A549 (cell line): Measurements from ENCODE around the gene TVP23C. TPM values are rescaled to one million over a fixed set of nuclear protein-coding genes. Genes with fewer than 3 reads are reported as not detected.
"Not testable (repeated sequence)": the region's sequence is repeated elsewhere in the genome, so short reads cannot be mapped to it uniquely, and the experiment has no call there.

Experiments used
- ATAC-seq, 2 experiments: fragments of 200-7000 bp in 1 of 2; fragments of >200 bp in 1 of 2; cut with Nextera tagmentation in 1 of 2; cut with Tn5 transposase in 1 of 2; 3 replicates each; pipeline versions ENCODE4 v1.8.0 to v1.9.1; 2018 to 2020; ENCODE audit warnings: mild to moderate bottlenecking in 1 of 2, moderate library complexity in 1 of 2
- CTCF ChIA-PET: fragments of 300-600 bp; sonication (Branson Sonifier 250); formaldehyde crosslinking; extraction: SDS; loops from one replicate; lab custom pipeline; 2021; ENCODE audit warnings: antibody characterized with exemption, inconsistent platforms; lab: Yijun Ruan, JAX
- POLR2A ChIA-PET: fragments of 350-600 bp; formaldehyde crosslinking; extraction: SDS; loops from one replicate; lab custom pipeline; 2021; ENCODE audit warnings: antibody characterized with exemption, inconsistent platforms; lab: Yijun Ruan, JAX
- DNase-seq, 2 experiments: peaks; one replicate each; pipeline versions ENCODE4 v3.0.0 to v3.0.0-alpha.2; 2011 to 2016; ENCODE audit warnings: low read depth in 1 of 2, low spot score in 1 of 2
- FAIRE-seq: peaks from 2 replicates; lab custom pipeline; 2011; peaks lifted over from hg19 to GRCh38; lab: Jason Lieb, UNC
- H3K27ac ChIP-seq, 2 experiments: fragments of >200 bp; sonication (Bioruptor Twin); formaldehyde crosslinking; 3 replicates each; pipeline ENCODE4 v1.5.1; 2016 to 2017
- H3K4me1 ChIP-seq: fragments of >200 bp; sonication (Bioruptor Twin); formaldehyde crosslinking; 3 replicates; pipeline ENCODE4 v1.6.1; 2016
- H3K4me2 ChIP-seq: fragments of >200 bp; sonication (Bioruptor Twin); formaldehyde crosslinking; 3 replicates; pipeline ENCODE4 v1.6.1; 2016
- H3K4me3 ChIP-seq: fragments of >200 bp; sonication (Bioruptor Twin); formaldehyde crosslinking; 3 replicates; pipeline ENCODE4 v1.5.1; 2016
- H3K9me3 ChIP-seq: fragments of >200 bp; sonication (Bioruptor Twin); formaldehyde crosslinking; 3 replicates; pipeline ENCODE4 v1.6.1; 2016
- CHD4 ChIP-seq: fragments of 200-600 bp; sonication (generic); IDR thresholded peaks from 2 replicates; pipeline ENCODE4 v1.6.1; 2016; ENCODE audit warnings: antibody characterized with exemption, mild to moderate bottlenecking, borderline replicate concordance
- KDM5A ChIP-seq: fragments of 200-600 bp; sonication (generic); IDR thresholded peaks from 2 replicates; pipeline ENCODE4 v1.6.1; 2016; ENCODE audit warnings: antibody characterized with exemption, mild to moderate bottlenecking
- RAD21 ChIP-seq, 2 experiments: fragments of >200 bp in 1 of 2; sonication (Bioruptor Twin) in 1 of 2; formaldehyde crosslinking in 1 of 2; IDR thresholded peaks in 1 of 2; conservative IDR thresholded peaks in 1 of 2; 2 replicates in 1 of 2; 3 replicates in 1 of 2; pipeline ENCODE4 v1.6.1; 2012 to 2018; ENCODE audit warnings: inconsistent platforms in 1 of 2
- RFX5 ChIP-seq: fragments of 450-650 bp; IDR thresholded peaks from 2 replicates; pipeline ENCODE4 v1.7.1; 2014; ENCODE audit warnings: antibody characterized with exemption, mild to moderate bottlenecking, moderate library complexity
- SMC3 ChIP-seq: fragments of >200 bp; sonication (Bioruptor Twin); formaldehyde crosslinking; IDR thresholded peaks from 3 replicates; pipeline ENCODE4 v1.6.1; 2018; ENCODE audit warnings: inconsistent platforms
- SREBF2 ChIP-seq: fragments of 450-650 bp; IDR thresholded peaks from 2 replicates; pipeline ENCODE4 v1.6.1; 2014; ENCODE audit warnings: mild to moderate bottlenecking, moderate library complexity
- ZFP36 ChIP-seq: fragments of 450-650 bp; IDR thresholded peaks from 2 replicates; pipeline ENCODE4 v1.6.1; 2014; ENCODE audit warnings: borderline replicate concordance; ENCODE audit not compliant: partially characterized antibody
- WGBS: methylation state at CpG from one replicate; pipeline ENCODE4 v1.1.6; 2017; ENCODE audit errors: missing lambda C conversion rate; 5-methylcytosine and 5-hydroxymethylcytosine counted together
- polyA plus RNA-seq, 4 experiments: library from polyadenylated mRNA; depleted of rRNA in 3 of 4; stranded (reverse); fragments of >200 nt; fragmentation: RNase III in 1 of 4; extraction: RNeasy Plus Mini Kit Qiagen cat#74134 plus additional on column Dnase treatment in 1 of 4; gene quantifications; 2 replicates in 3 of 4; 3 replicates in 1 of 4; pipeline ENCODE4 v1.2.3, GENCODE V29; 2011 to 2017
- TF ChIP-seq, protein P1 (sequence below): fragments of >200 bp; sonication (Bioruptor Twin); formaldehyde crosslinking; IDR thresholded peaks from 3 replicates; pipeline ENCODE4 v1.5.1; 2016
- TF ChIP-seq, protein P2 (sequence below): fragments of 200-600 bp; sonication (generic); IDR thresholded peaks from 2 replicates; pipeline ENCODE4 v1.6.1; 2016; ENCODE audit warnings: antibody characterized with exemption, mild to moderate bottlenecking, moderate library complexity
- TF ChIP-seq, protein P3 (sequence below): fragments of 450-650 bp; IDR thresholded peaks from 2 replicates; pipeline ENCODE4 v1.6.1; 2014; ENCODE audit warnings: antibody characterized with exemption
- TF ChIP-seq, protein P4 (sequence below): fragments of 150-350 bp; IDR thresholded peaks from 2 replicates; pipeline ENCODE4 v1.6.1; 2014; ENCODE audit warnings: low read depth, mild to moderate bottlenecking, low read length

The TVP23C gene
- polyA plus RNA-seq, 2 of the 4 experiments (the other 2 are of a cell fraction), result 19.9 to 22.7 TPM

DNA sequence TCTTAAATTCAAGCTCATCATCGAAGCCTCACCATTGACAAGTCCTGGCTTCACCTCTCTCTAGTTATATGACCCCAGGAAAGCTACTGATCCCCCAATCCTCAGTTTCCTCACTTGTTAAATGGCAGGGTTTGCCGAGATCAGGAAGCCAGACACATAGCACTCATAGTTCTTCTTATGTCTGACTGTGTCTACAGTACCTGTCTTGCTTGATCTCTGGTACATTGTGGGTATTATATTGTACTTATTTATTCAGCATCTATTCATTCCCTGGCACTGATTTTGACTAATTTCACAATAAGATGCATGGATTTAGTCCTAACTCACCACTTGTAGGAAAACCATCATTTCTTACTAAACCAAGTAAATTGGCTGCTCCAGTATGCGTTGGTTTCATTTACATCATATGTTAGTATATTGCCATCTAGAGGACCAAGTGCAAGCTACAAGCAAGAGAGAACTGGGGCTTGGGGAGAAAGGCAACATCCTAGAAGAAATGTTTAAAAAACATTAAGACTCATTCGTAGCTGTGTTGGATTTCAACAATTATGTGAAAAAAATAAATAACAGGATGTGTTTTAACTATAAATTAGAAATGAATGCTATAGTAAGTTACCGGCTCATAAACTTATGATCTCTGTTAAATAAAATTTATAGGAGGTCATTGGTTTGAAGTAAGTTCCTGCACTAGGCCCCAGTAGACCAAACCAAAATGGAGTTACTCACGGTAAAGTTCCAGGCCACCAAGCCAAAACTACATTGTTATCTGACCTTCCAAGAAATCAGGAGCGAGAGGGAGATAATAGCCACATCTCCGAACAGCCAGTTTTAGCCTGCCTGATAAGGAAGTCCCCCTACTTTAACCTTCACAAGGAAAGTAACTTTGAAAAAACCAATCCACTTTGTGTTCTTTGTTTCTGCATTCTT is 36.7 kb downstream of the TVP23C start:
- TF ChIP-seq, protein P1, sequence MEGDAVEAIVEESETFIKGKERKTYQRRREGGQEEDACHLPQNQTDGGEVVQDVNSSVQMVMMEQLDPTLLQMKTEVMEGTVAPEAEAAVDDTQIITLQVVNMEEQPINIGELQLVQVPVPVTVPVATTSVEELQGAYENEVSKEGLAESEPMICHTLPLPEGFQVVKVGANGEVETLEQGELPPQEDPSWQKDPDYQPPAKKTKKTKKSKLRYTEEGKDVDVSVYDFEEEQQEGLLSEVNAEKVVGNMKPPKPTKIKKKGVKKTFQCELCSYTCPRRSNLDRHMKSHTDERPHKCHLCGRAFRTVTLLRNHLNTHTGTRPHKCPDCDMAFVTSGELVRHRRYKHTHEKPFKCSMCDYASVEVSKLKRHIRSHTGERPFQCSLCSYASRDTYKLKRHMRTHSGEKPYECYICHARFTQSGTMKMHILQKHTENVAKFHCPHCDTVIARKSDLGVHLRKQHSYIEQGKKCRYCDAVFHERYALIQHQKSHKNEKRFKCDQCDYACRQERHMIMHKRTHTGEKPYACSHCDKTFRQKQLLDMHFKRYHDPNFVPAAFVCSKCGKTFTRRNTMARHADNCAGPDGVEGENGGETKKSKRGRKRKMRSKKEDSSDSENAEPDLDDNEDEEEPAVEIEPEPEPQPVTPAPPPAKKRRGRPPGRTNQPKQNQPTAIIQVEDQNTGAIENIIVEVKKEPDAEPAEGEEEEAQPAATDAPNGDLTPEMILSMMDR, result peak; percentile 70
- peak; percentile 53 for TF ChIP-seq SMC3
- TF ChIP-seq RAD21 (conservative IDR thresholded peaks at IDR 0.05 in 1 of 2, IDR thresholded peaks at IDR 0.05 in 1 of 2), result peak; percentile 67 to 72
- FAIRE-seq (peak; percentile 98), ATAC-seq (peak; percentile 85 to 93), DNase-seq (peak; percentile 3 to 77)
- CTCF ChIA-PET, result interaction anchor here (0.7 to 1.2 kb wide), 11 partner anchors 8 to 296 kb away, joined by 3 to 8 read pairs (median 4); no protein-coding TSS in a partner anchor
- H3K27ac ChIP-seq, H3K4me3 ChIP-seq, POLR2A ChIA-PET, H3K9me3 ChIP-seq, H3K4me1 ChIP-seq, H3K4me2 ChIP-seq: not testable (repeated sequence)
- 37% methylated on average over 7 of the region's 8 CpGs for WGBS

DNA sequence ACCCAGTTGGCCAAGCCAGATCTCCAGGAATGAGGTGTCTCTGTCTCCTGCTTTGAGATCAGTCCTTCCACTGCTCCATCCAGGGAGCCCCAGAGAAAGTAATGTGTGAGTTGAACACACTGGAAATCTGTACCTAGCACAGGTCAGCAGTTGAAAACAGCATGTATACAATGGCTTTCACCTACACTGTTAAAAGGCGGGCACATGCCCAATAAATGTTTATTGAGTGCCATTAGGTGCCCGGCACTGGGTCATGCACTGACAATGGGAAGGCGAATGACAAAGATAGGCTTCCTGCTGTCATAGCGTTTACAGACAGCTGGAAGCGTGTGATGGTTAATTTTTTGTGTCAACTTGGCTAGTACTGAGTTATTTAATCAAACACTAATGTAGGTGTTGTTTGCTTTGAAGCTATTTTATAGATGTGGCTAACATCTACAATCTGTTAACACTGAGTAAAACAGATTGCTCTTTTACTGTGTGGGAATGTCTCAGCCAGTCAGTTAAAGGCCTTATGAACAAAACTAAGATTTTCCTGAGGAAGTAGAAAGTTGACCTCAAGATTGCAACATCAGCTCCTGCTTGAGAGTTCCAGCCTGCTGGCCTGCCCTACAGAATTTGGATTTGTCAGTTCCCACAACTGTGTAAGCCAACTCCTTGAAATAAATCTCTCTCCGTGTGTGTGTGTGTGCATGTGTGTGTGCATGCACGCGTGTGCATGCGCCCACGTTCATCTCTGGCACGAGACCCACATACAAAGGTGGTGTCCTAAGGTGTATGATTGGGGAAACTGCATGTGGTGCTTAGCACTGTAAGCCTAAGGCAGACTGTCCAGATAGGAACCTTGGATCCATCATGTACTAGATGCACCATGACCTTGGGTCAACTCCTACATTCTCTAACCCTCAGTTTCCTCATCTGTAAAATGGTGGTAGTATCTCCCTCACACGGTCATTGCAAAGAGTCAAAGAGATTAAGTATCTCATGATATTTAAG is 38.0 kb downstream of the TVP23C start:
- H3K4me2 ChIP-seq, POLR2A ChIA-PET, H3K9me3 ChIP-seq, H3K4me1 ChIP-seq, H3K4me3 ChIP-seq, H3K27ac ChIP-seq, ATAC-seq, DNase-seq: not testable (repeated sequence)
- CTCF ChIA-PET, result interaction anchor here (0.7 to 1.2 kb wide), 11 partner anchors 7 to 295 kb away, joined by 3 to 8 read pairs (median 3); no protein-coding TSS in a partner anchor
- WGBS, result 90% methylated on average over 12 of the region's 12 CpGs
- peak; percentile 49 for FAIRE-seq

DNA sequence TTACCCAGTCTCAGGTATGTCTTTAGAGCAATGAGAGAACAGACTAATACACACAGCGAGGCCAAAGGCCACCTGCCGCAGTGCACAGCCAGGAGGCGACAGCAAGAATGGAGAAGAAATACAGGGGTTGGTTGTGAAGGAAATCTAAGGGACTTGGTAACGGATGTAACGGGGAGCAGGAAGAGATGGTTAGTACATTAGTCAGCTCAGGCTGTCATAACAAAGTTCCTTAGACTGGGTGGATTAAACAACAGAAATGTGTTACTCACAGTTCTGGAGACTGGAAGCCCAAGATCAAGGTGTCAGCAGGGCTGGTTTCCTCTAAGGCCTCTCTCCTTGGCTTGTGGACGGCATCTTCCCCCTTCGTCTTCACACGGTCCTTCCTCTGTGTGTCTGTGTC is 47.1 kb downstream of the TVP23C start:
- DNase-seq, result no peak

More for the DNA sequence above, 47.1 kb downstream of the TVP23C start:
- Histone ChIP-seq H3K4me3 (no peak overlapping the region), H3K27ac (no peak overlapping the region), H3K9me3 (peaks cover 2% of the 10 kb centered on the region; the same call in 1 of the 3 replicates), H3K4me2 (no peak overlapping the region), H3K4me1 (no peaks in the 10 kb centered on the region)
- CTCF ChIA-PET, result interaction anchor here (2.3 kb wide), 1 partner anchor 13 kb away, joined by 18 read pairs; no protein-coding TSS in a partner anchor
- no peak for ATAC-seq
- 93% methylated on average over 8 of the region's 8 CpGs for whole genome bisulfite sequencing
- no peak for FAIRE-seq
- POLR2A ChIA-PET, result no interaction called here
- TF ChIP-seq, protein P2, sequence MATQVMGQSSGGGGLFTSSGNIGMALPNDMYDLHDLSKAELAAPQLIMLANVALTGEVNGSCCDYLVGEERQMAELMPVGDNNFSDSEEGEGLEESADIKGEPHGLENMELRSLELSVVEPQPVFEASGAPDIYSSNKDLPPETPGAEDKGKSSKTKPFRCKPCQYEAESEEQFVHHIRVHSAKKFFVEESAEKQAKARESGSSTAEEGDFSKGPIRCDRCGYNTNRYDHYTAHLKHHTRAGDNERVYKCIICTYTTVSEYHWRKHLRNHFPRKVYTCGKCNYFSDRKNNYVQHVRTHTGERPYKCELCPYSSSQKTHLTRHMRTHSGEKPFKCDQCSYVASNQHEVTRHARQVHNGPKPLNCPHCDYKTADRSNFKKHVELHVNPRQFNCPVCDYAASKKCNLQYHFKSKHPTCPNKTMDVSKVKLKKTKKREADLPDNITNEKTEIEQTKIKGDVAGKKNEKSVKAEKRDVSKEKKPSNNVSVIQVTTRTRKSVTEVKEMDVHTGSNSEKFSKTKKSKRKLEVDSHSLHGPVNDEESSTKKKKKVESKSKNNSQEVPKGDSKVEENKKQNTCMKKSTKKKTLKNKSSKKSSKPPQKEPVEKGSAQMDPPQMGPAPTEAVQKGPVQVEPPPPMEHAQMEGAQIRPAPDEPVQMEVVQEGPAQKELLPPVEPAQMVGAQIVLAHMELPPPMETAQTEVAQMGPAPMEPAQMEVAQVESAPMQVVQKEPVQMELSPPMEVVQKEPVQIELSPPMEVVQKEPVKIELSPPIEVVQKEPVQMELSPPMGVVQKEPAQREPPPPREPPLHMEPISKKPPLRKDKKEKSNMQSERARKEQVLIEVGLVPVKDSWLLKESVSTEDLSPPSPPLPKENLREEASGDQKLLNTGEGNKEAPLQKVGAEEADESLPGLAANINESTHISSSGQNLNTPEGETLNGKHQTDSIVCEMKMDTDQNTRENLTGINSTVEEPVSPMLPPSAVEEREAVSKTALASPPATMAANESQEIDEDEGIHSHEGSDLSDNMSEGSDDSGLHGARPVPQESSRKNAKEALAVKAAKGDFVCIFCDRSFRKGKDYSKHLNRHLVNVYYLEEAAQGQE, result no peak
- TF ChIP-seq, protein P3, sequence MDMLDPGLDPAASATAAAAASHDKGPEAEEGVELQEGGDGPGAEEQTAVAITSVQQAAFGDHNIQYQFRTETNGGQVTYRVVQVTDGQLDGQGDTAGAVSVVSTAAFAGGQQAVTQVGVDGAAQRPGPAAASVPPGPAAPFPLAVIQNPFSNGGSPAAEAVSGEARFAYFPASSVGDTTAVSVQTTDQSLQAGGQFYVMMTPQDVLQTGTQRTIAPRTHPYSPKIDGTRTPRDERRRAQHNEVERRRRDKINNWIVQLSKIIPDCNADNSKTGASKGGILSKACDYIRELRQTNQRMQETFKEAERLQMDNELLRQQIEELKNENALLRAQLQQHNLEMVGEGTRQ, result no peak
- TF ChIP-seq KDM5A (no peak), SREBF2 (no peak), ZFP36 (no peak), RFX5 (no peak), CHD4 (no peak)
- TF ChIP-seq, protein P4, sequence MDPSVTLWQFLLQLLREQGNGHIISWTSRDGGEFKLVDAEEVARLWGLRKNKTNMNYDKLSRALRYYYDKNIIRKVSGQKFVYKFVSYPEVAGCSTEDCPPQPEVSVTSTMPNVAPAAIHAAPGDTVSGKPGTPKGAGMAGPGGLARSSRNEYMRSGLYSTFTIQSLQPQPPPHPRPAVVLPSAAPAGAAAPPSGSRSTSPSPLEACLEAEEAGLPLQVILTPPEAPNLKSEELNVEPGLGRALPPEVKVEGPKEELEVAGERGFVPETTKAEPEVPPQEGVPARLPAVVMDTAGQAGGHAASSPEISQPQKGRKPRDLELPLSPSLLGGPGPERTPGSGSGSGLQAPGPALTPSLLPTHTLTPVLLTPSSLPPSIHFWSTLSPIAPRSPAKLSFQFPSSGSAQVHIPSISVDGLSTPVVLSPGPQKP, result no peak
